Transverse colon (tissue), 4 donors: ENCODE data around the gene TMEM129. TPM values are rescaled to one million over a fixed set of nuclear protein-coding genes. Genes with fewer than 3 reads are reported as not detected.

Source experiments
- DNase-seq: peaks from one replicate; pipeline ENCODE4 v3.0.0-alpha.2; 2019
- H3K27ac ChIP-seq, 4 donors: fragments of 200-600 bp; sonication (generic); 2 replicates each; pipeline ENCODE4 v1.5.1; 2016 to 2018; ENCODE audit warnings: inconsistent platforms in 4 of 4
- H3K27me3 ChIP-seq: fragments of 200-600 bp; sonication (generic); 2 replicates; pipeline ENCODE4 v1.5.1; 2017; ENCODE audit warnings: inconsistent platforms
- H3K36me3 ChIP-seq, 4 donors: fragments of 200-600 bp; sonication (generic); 2 replicates each; pipeline ENCODE4 v1.5.1; 2017 to 2019; ENCODE audit warnings: inconsistent platforms in 4 of 4
- H3K4me1 ChIP-seq, 4 donors: fragments of 200-600 bp; sonication (generic); 2 replicates each; pipeline ENCODE4 v1.5.1; 2017 to 2020; ENCODE audit warnings: inconsistent platforms in 4 of 4
- H3K4me3 ChIP-seq, 4 donors: fragments of 200-600 bp; sonication (generic); 1 replicate in 1 of 4; 2 replicates in 3 of 4; pipeline versions ENCODE4 v1.5.1 to v1.6.1; 2017 to 2019; ENCODE audit warnings: inconsistent platforms in 4 of 4
- H3K9me3 ChIP-seq, 2 donors: fragments of 200-600 bp; sonication (generic); 2 replicates each; pipeline ENCODE4 v1.5.1; 2017 to 2019; ENCODE audit warnings: inconsistent platforms in 2 of 2
- CTCF ChIP-seq, 5 experiments: fragments of 200-600 bp in 3 of 5; fragments of 450-650 bp in 2 of 5; sonication (generic) in 3 of 5; IDR thresholded peaks; 1 replicate in 2 of 5; 2 replicates in 3 of 5; pipeline ENCODE4 v1.5.1; 2016 to 2017; ENCODE audit warnings: antibody characterized with exemption in 5 of 5, inconsistent platforms in 3 of 5, mild to moderate bottlenecking in 2 of 5, moderate library complexity in 1 of 5
- EP300 ChIP-seq: sonication (generic); formaldehyde crosslinking; IDR thresholded peaks from one replicate; pipeline ENCODE4 v1.6.1; 2017; ENCODE audit warnings: antibody characterized with exemption, low read depth
- POLR2A ChIP-seq: fragments of 450-650 bp; IDR thresholded peaks from one replicate; pipeline ENCODE4 v1.6.1; 2016; ENCODE audit warnings: antibody characterized with exemption, mild to moderate bottlenecking, moderate library complexity
- POLR2AphosphoS5 ChIP-seq, 3 donors: sonication (generic); formaldehyde crosslinking; IDR thresholded peaks; one replicate each; pipeline ENCODE4 v1.6.1; 2016; ENCODE audit warnings: antibody characterized with exemption in 3 of 3
- WGBS, 2 donors: methylation state at CpG; one replicate each; pipeline ENCODE4 v1.1.5; 2018; ENCODE audit warnings: low coverage in 1 of 2; 5-methylcytosine and 5-hydroxymethylcytosine counted together
- in situ Hi-C, 4 donors: fragments of 200-750 bp; cut with MboI; loops; one replicate each; pipeline versions ENCODE4 v1.15.0 to v1.15.1; 2017; ENCODE audit warnings: low sequenced_read_pairs in 3 of 4, low pct_ligation_motif_present in 1 of 4, low pct_unique_long_range_greater_than_20kb in 1 of 4
- intact Hi-C: fragments of 100-400 bp; cut with DNase I; formaldehyde crosslinking; loops from one replicate; pipeline ENCODE4 v1.15.1; 2023; ENCODE audit warnings: low total_unique reads
- total RNA-seq, 4 donors: library from RNA; depleted of rRNA; stranded (reverse); fragments of >200 nt; gene quantifications; one replicate each; pipeline ENCODE4 v1.1.0, GENCODE V29; 2016

Gene TMEM129
- total RNA-seq, 4 donors from 2014 or later = 66.1 to 116 (median 86.6) TPM

- intact Hi-C loops = no loop called here
- in situ Hi-C loops = no loop called here
- H3K36me3 ChIP-seq = peaks cover 0 to 22% (median 10%) of the 10 kb centered on the region in 4 donors
- 97% methylated on average over 15 of the region's 15 CpGs; no CpG with 5 or more reads in 1 of the 2 donors for WGBS, 2 donors
- peaks cover 0 to 3% of the 10 kb centered on the region in 2 donors for H3K9me3 ChIP-seq
- no peaks in the 10 kb centered on the region for H3K27me3 ChIP-seq
- no peak overlapping the region for H3K27ac ChIP-seq
- TF ChIP-seq EP300 = no peak
- TF ChIP-seq POLR2AphosphoS5 (IDR thresholded peaks at IDR 0.05) = no peak
- TF ChIP-seq POLR2A = no peak
- no peak for DNase-seq
- H3K4me1 ChIP-seq = no peaks in the 10 kb centered on the region
- no peak overlapping the region for H3K4me3 ChIP-seq
Observed at GRCh38 chr4:1737666-1738065, 16.5 kb upstream of the TMEM129 start.

GRCh38 chr4:1736812-1737211, 15.7 kb upstream of the TMEM129 start:
- Histone ChIP-seq H3K4me3 (no peak overlapping the region), H3K27ac (no peak overlapping the region), H3K4me1 (no peaks in the 10 kb centered on the region), H3K36me3 (peaks cover 0 to 22% (median 10%) of the 10 kb centered on the region in 4 donors), H3K9me3 (peaks cover 0 to 3% of the 10 kb centered on the region in 2 donors), H3K27me3 (no peaks in the 10 kb centered on the region)
- intact Hi-C loops (no loop called here), in situ Hi-C loops (no loop called here)
- 90 to 100% methylated on average over 2 to 13 of the region's 13 CpGs for WGBS, 2 donors
- no peak for DNase-seq
- TF ChIP-seq POLR2AphosphoS5 (IDR thresholded peaks at IDR 0.05) (no peak), CTCF (IDR thresholded peaks at IDR 0.05) (no peak), EP300 (no peak), POLR2A (no peak)

- peaks cover 0 to 3% of the 10 kb centered on the region in 2 donors for H3K9me3 ChIP-seq
- 94% methylated on average over 20 of the region's 20 CpGs; no CpG with 5 or more reads in 1 of the 2 donors for WGBS, 2 donors
- no peak for DNase-seq
- TF ChIP-seq POLR2AphosphoS5 (IDR thresholded peaks at IDR 0.05) (no peak), CTCF (IDR thresholded peaks at IDR 0.05) (no peak), EP300 (no peak), POLR2A (no peak)
- no peaks in the 10 kb centered on the region for H3K4me1 ChIP-seq
- no peaks in the 10 kb centered on the region for H3K27me3 ChIP-seq
- H3K4me3 ChIP-seq = no peak overlapping the region
- in situ Hi-C loops = no loop called here
- H3K27ac ChIP-seq = no peak overlapping the region
- intact Hi-C loops = no loop called here
- H3K36me3 ChIP-seq = peaks cover 0 to 22% (median 8%) of the 10 kb centered on the region in 4 donors
Observed at GRCh38 chr4:1735215-1735614, 14.1 kb upstream of the TMEM129 start.

- Histone ChIP-seq H3K27ac (no peak overlapping the region), H3K4me1 (peaks cover 0 to 2% (median 0%) of the 10 kb centered on the region in 4 donors), H3K27me3 (no peaks in the 10 kb centered on the region), H3K9me3 (peaks cover 0 to 3% of the 10 kb centered on the region in 2 donors), H3K36me3 (peaks cover 0 to 17% (median 8%) of the 10 kb centered on the region in 4 donors), H3K4me3 (no peak overlapping the region)
- no peak for DNase-seq
- intact Hi-C loops = no loop called here
- in situ Hi-C loops = loop anchor here in 1 of 4 donors (5.0 kb wide), 1 partner anchor 46 kb away; no protein-coding TSS in a partner anchor
- TF ChIP-seq POLR2AphosphoS5 (IDR thresholded peaks at IDR 0.05) (no peak), EP300 (no peak), CTCF (IDR thresholded peaks at IDR 0.05) (no peak), POLR2A (no peak)
- 96 to 98% methylated on average over 9 to 10 of the region's 10 CpGs for WGBS, 2 donors
Observed at GRCh38 chr4:1732911-1733310, 11.8 kb upstream of the TMEM129 start.

- H3K27me3 ChIP-seq = no peaks in the 10 kb centered on the region
- in situ Hi-C loops = loop anchor here in 1 of 4 donors (5.0 kb wide), 1 partner anchor 44 kb away; no protein-coding TSS in a partner anchor
- no peak for DNase-seq
- TF ChIP-seq EP300 = no peak
- no peak for TF ChIP-seq POLR2AphosphoS5 (IDR thresholded peaks at IDR 0.05)
- TF ChIP-seq POLR2A = no peak
- TF ChIP-seq CTCF (IDR thresholded peaks at IDR 0.05) = no peak
- peaks cover 0 to 13% (median 1%) of the 10 kb centered on the region in 4 donors for H3K4me1 ChIP-seq
- no peak overlapping the region for H3K27ac ChIP-seq
- intact Hi-C loops = no loop called here
- WGBS, 2 donors = 89 to 91% methylated on average over 1 to 8 of the region's 10 CpGs
- H3K36me3 ChIP-seq = peaks cover 0 to 7% (median 0%) of the 10 kb centered on the region in 4 donors
- H3K9me3 ChIP-seq = no peaks in the 10 kb centered on the region
- no peak overlapping the region for H3K4me3 ChIP-seq
Observed at GRCh38 chr4:1731180-1731579, 10.1 kb upstream of the TMEM129 start.
